H1 (cell line): ENCODE results near the gene TADA1. TPM values are rescaled to one million over a fixed set of nuclear protein-coding genes. Genes with fewer than 3 reads are reported as not detected.

Experiments used
- CTCF ChIA-PET: fragments of 300-600 bp; sonication (Branson Sonifier 250); formaldehyde crosslinking; loops from one replicate; lab custom pipeline; 2021; ENCODE audit not compliant: partially characterized antibody; lab: Charles Lee
- POLR2A ChIA-PET: fragments of 300-600 bp; sonication (Branson Sonifier 250); formaldehyde crosslinking; loops from one replicate; lab custom pipeline; 2021; ENCODE audit warnings: inconsistent platforms; ENCODE audit not compliant: partially characterized antibody; lab: Charles Lee
- DNase-seq, 2 experiments: peaks; one replicate each; pipeline versions ENCODE4 v3.0.0 to v3.0.0-alpha.2; 2010 to 2022; ENCODE audit warnings: low spot score in 2 of 2, low read depth in 1 of 2, mixed read lengths in 1 of 2
- FAIRE-seq: peaks from 2 replicates; lab custom pipeline; 2011; peaks lifted over from hg19 to GRCh38; lab: Jason Lieb, UNC
- H2AFZ ChIP-seq: 2 replicates; pipeline ENCODE4 v1.8.1; 2012; ENCODE audit warnings: low read length, inconsistent platforms
- H2AK5ac ChIP-seq: 2 replicates; pipeline ENCODE4 v1.6.1; 2013; ENCODE audit warnings: low read depth, low read length
- H2BK120ac ChIP-seq: replicated peaks from 2 replicates; pipeline ENCODE3; 2013; ENCODE audit warnings: low read depth, low read length, inconsistent platforms
- H2BK12ac ChIP-seq: 2 replicates; pipeline ENCODE4 v1.6.1; 2013; ENCODE audit warnings: low read depth, low read length
- H2BK15ac ChIP-seq: 2 replicates; pipeline ENCODE4 v1.6.1; 2013; ENCODE audit warnings: low read length
- H2BK20ac ChIP-seq: 2 replicates; pipeline ENCODE4 v1.6.1; 2013; ENCODE audit warnings: low read length
- H2BK5ac ChIP-seq: 2 replicates; pipeline ENCODE4 v1.6.1; 2013; ENCODE audit warnings: low read depth, low read length
- H3K14ac ChIP-seq: 2 replicates; pipeline ENCODE4 v1.6.1; 2013; ENCODE audit warnings: inconsistent platforms; ENCODE audit not compliant: insufficient read length
- H3K18ac ChIP-seq: 2 replicates; pipeline ENCODE4 v1.6.1; 2013; ENCODE audit warnings: low read length; ENCODE audit errors: extremely low read depth
- H3K23ac ChIP-seq: 2 replicates; pipeline ENCODE4 v1.6.1; 2013; ENCODE audit warnings: inconsistent platforms; ENCODE audit not compliant: insufficient read length
- H3K23me2 ChIP-seq: 2 replicates; pipeline ENCODE4 v1.6.1; 2013; ENCODE audit warnings: low read depth, low read length
- H3K27ac ChIP-seq: 2 replicates; pipeline ENCODE4 v1.6.1; 2011; ENCODE audit warnings: low read depth, low read length, inconsistent platforms
- H3K27me3 ChIP-seq, 4 experiments: replicated peaks in 1 of 4; 1 replicate in 1 of 4; 2 replicates in 3 of 4; pipeline versions ENCODE4 v1.6.1 to v1.8.1; 2011 to 2013; ENCODE audit warnings: low read length in 3 of 4, mild to moderate bottlenecking in 3 of 4, inconsistent platforms in 2 of 4, mixed read lengths in 2 of 4, moderate library complexity in 1 of 4; ENCODE audit not compliant: control insufficient read depth in 3 of 4, insufficient read depth in 3 of 4; ENCODE audit errors: extremely low read depth in 1 of 4
- H3K36me3 ChIP-seq, 4 experiments: 2 replicates each; pipeline versions ENCODE4 v1.6.1 to v1.8.1; 2011 to 2013; ENCODE audit warnings: mild to moderate bottlenecking in 4 of 4, low read length in 3 of 4, moderate library complexity in 2 of 4, control low read depth in 1 of 4, inconsistent platforms in 1 of 4; ENCODE audit not compliant: insufficient read depth in 4 of 4, control insufficient read depth in 2 of 4
- H3K4ac ChIP-seq: replicated peaks from 2 replicates; pipeline ENCODE3; 2013; ENCODE audit warnings: low read length, low read depth, mixed read lengths, inconsistent platforms; ENCODE audit not compliant: insufficient read length
- H3K4me1 ChIP-seq, 4 experiments: replicated peaks in 1 of 4; 1 replicate in 1 of 4; 2 replicates in 3 of 4; pipeline versions ENCODE4 v1.6.1 to v1.8.1; 2011 to 2013; ENCODE audit warnings: low read length in 3 of 4, inconsistent platforms in 2 of 4, mixed read lengths in 1 of 4; ENCODE audit not compliant: insufficient read depth in 4 of 4, control insufficient read depth in 3 of 4
- H3K4me2 ChIP-seq, 2 experiments: 2 replicates each; pipeline versions ENCODE4 v1.6.1 to v1.8.1; 2011 to 2013; ENCODE audit warnings: low read depth in 2 of 2, low read length in 2 of 2, control low read depth in 1 of 2, inconsistent platforms in 1 of 2, mild to moderate bottlenecking in 1 of 2; ENCODE audit not compliant: insufficient read depth in 1 of 2
- H3K4me3 ChIP-seq, 4 experiments: fragments of 200-600, 300-600 bp in 1 of 4; sonication (generic), shearing (Covaris generic), sonication (Bioruptor Twin) in 1 of 4; 2 replicates each; pipeline versions ENCODE4 v1.5.1 to v1.8.1; 2011 to 2016; ENCODE audit warnings: low read length in 4 of 4, low read depth in 3 of 4, control low read depth in 2 of 4, inconsistent platforms in 2 of 4, mild to moderate bottlenecking in 2 of 4, mixed read lengths in 1 of 4, moderate library complexity in 1 of 4; ENCODE audit not compliant: insufficient read depth in 2 of 4; ENCODE audit errors: extremely low read depth in 1 of 4
- H3K56ac ChIP-seq: replicated peaks from 2 replicates; pipeline ENCODE3; 2013; ENCODE audit warnings: low read depth, mild to moderate bottlenecking, mixed read lengths, low read length, inconsistent platforms; ENCODE audit not compliant: insufficient read length
- H3K79me1 ChIP-seq: 2 replicates; pipeline ENCODE4 v1.6.1; 2013; ENCODE audit warnings: low read depth, low read length, control low read depth
- H3K79me2 ChIP-seq, 2 experiments: 2 replicates each; pipeline versions ENCODE4 v1.6.1 to v1.8.1; 2012 to 2013; ENCODE audit warnings: low read length in 2 of 2, mild to moderate bottlenecking in 2 of 2, inconsistent platforms in 1 of 2; ENCODE audit not compliant: insufficient read depth in 2 of 2, control insufficient read depth in 1 of 2
- H3K9ac ChIP-seq, 4 experiments: replicated peaks in 1 of 4; 1 replicate in 1 of 4; 2 replicates in 3 of 4; pipeline versions ENCODE4 v1.6.1 to v1.8.1; 2011 to 2013; ENCODE audit warnings: low read depth in 3 of 4, low read length in 3 of 4, control low read depth in 2 of 4, mild to moderate bottlenecking in 2 of 4, moderate library complexity in 2 of 4, inconsistent platforms in 1 of 4; ENCODE audit errors: extremely low read depth in 1 of 4
- H3K9me3 ChIP-seq, 2 experiments: 2 replicates each; pipeline versions ENCODE4 v1.6.1 to v1.8.1; 2012 to 2013; ENCODE audit warnings: mild to moderate bottlenecking in 2 of 2, moderate library complexity in 2 of 2, control low read depth in 1 of 2, inconsistent platforms in 1 of 2, low read depth in 1 of 2, low read length in 1 of 2, mixed read lengths in 1 of 2; ENCODE audit not compliant: insufficient read depth in 2 of 2
- H4K20me1 ChIP-seq, 2 experiments: replicated peaks in 1 of 2; 2 replicates each; pipeline versions ENCODE3 to v1.8.1; 2011 to 2013; ENCODE audit warnings: inconsistent platforms in 2 of 2, low read length in 2 of 2, mild to moderate bottlenecking in 1 of 2; ENCODE audit not compliant: insufficient read depth in 2 of 2, control insufficient read depth in 1 of 2
- H4K5ac ChIP-seq: 2 replicates; pipeline ENCODE4 v1.6.1; 2013; ENCODE audit warnings: low read length, low read depth, mixed read lengths, inconsistent platforms; ENCODE audit not compliant: insufficient read length
- H4K8ac ChIP-seq: 2 replicates; pipeline ENCODE4 v1.8.0; 2013; ENCODE audit warnings: mild to moderate bottlenecking, moderate library complexity, low read length, inconsistent platforms; ENCODE audit not compliant: insufficient read depth; ENCODE audit errors: extremely low read depth
- H4K91ac ChIP-seq: replicated peaks from 2 replicates; pipeline ENCODE3; 2013; ENCODE audit warnings: low read length, mixed read lengths, inconsistent platforms; ENCODE audit not compliant: insufficient read length
- ASH2L ChIP-seq: fragments of 200-600, 300-600 bp; sonication (generic); IDR thresholded peaks from one replicate; pipeline ENCODE4 v1.7.1; 2017; ENCODE audit warnings: low read length
- CBX5 ChIP-seq: fragments of 300-800, 300-1000 bp; sonication (generic); IDR thresholded peaks from 2 replicates; pipeline ENCODE4 v1.7.1; 2016; ENCODE audit warnings: antibody characterized with exemption, low read length, low read depth
- EP300 ChIP-seq, 2 experiments: IDR thresholded peaks; 1 replicate in 1 of 2; 2 replicates in 1 of 2; pipeline ENCODE4 v1.6.1; 2011 to 2012; ENCODE audit warnings: low read depth in 2 of 2, low read length in 2 of 2, mild to moderate bottlenecking in 2 of 2, borderline replicate concordance in 1 of 2, inconsistent platforms in 1 of 2, moderate library complexity in 1 of 2
- JUND ChIP-seq: IDR thresholded peaks from 2 replicates; pipeline ENCODE4 v1.6.1; 2011; ENCODE audit warnings: mild to moderate bottlenecking, improper control_type of control experiment, low read length
- KDM4A ChIP-seq: IDR thresholded peaks from one replicate; pipeline ENCODE4 v1.7.1; 2012; ENCODE audit warnings: low read depth, mild to moderate bottlenecking, moderate library complexity, low read length, inconsistent platforms; ENCODE audit not compliant: severe bottlenecking
- KDM5A ChIP-seq: fragments of 200-600 bp; IDR thresholded peaks from 2 replicates; pipeline ENCODE4 v1.7.1; 2012; ENCODE audit warnings: mild to moderate bottlenecking, low read length, inconsistent platforms, mixed read lengths
- MAFK ChIP-seq: IDR thresholded peaks from 2 replicates; pipeline ENCODE4 v1.6.1; 2012; ENCODE audit warnings: low read depth, mild to moderate bottlenecking, improper control_type of control experiment, low read length
- NANOG ChIP-seq: IDR thresholded peaks from 2 replicates; pipeline ENCODE4 v1.6.1; 2011; ENCODE audit warnings: low read length, low read depth, mild to moderate bottlenecking, inconsistent platforms; ENCODE audit not compliant: insufficient read depth, poor library complexity, severe bottlenecking
- TEAD4 ChIP-seq: IDR thresholded peaks from 2 replicates; pipeline ENCODE4 v1.6.1; 2012; ENCODE audit warnings: low read depth, low read length, inconsistent platforms, mixed read lengths
- WGBS, 2 experiments: shearing (Covaris generic) in 1 of 2; methylation state at CpG; one replicate each; pipeline versions ENCODE4 v1.1.6 to v1.1.7; 2013 to 2015; ENCODE audit warnings: low lambda C conversion rate in 2 of 2, mixed read lengths in 2 of 2, inconsistent platforms in 1 of 2, low coverage in 1 of 2, missing lambda C conversion rate in 1 of 2; ENCODE audit not compliant: insufficient replicate concordance in 2 of 2, insufficient coverage in 1 of 2, insufficient read length in 1 of 2; ENCODE audit errors: extremely low coverage in 1 of 2, missing lambda C conversion rate in 1 of 2; 5-methylcytosine and 5-hydroxymethylcytosine counted together
- polyA plus RNA-seq, 7 experiments: library from polyadenylated mRNA; depleted of rRNA in 3 of 7; stranded (reverse) in 5 of 7; unstranded in 2 of 7; fragments of >200 nt in 5 of 7; fragments of 200-250 nt in 2 of 7; gene quantifications; 1 replicate in 5 of 7; 2 replicates in 1 of 7; 4 replicates in 1 of 7; pipeline versions ENCODE4 v1.2.1 to v1.2.3, GENCODE V29; 2011 to 2013; ENCODE audit warnings: missing spikeins in 2 of 7, mixed read lengths in 2 of 7
- total RNA-seq: library from RNA; stranded (reverse); fragmentation: NEBNext Ultra II Directional; extraction: Animal tissue kit (Norgen Biotek cat#: 25700); gene quantifications from 2 replicates; pipeline ENCODE4 v1.2.1, GENCODE V29; 2021
- TF ChIP-seq, protein P1 (sequence below): IDR thresholded peaks from 2 replicates; pipeline ENCODE4 v1.6.1; 2012; ENCODE audit warnings: inconsistent platforms

TADA1 gene
- total and polyA plus RNA-seq, 2 of the 8 experiments (the other 6 are each of a cell fraction or from before 2014, with no cell fraction given), result 21.1 to 23.6 TPM

DNA sequence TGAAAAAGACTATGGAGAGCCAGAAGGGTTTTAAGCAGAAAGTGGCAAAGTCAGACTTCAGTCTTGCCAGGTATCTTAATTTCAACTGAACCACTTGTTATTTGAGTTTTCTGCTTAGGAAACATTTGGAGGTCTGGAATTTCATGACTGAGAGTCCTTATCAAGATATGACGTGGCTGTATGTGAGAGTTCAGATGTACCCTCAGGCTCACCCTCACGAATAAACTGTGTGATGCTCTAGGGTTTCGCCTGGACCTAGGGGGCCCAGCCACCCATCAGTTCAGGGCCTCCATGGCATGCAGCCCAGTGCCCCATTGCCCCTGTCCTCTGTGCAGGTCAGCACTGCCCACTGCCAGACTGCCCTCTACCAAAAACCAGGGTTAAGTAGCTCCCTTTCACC is 30.6 kb upstream of the TADA1 start:
- H3K27ac ChIP-seq, result no peak overlapping the region

More for the DNA sequence above, 30.6 kb upstream of the TADA1 start:
- no peaks in the 10 kb centered on the region for H3K36me3 ChIP-seq
- H3K23me2 ChIP-seq, result no peaks in the 10 kb centered on the region
- H3K18ac ChIP-seq, result no peak overlapping the region
- no peak overlapping the region for H2AK5ac ChIP-seq
- no peak overlapping the region for H4K5ac ChIP-seq
- no peaks in the 10 kb centered on the region for H3K79me2 ChIP-seq
- CTCF ChIA-PET, result interaction anchor here (0.5 to 23.8 kb wide), 7 partner anchors 8 to 828 kb away, joined by 3 to 874 read pairs (median 5); no protein-coding TSS in a partner anchor
- no peak overlapping the region for H2BK20ac ChIP-seq
- H3K14ac ChIP-seq, result no peak overlapping the region
- TF ChIP-seq KDM4A (no peak), CBX5 (no peak), MAFK (no peak), JUND (no peak), KDM5A (no peak), EP300 (IDR thresholded peaks at IDR 0.05; ENCODE audit: borderline replicate concordance in 1 of 2, low read depth in 2 of 2, low read length in 2 of 2) (no peak), NANOG (no peak), ASH2L (no peak), TEAD4 (no peak)
- TF ChIP-seq, protein P1, sequence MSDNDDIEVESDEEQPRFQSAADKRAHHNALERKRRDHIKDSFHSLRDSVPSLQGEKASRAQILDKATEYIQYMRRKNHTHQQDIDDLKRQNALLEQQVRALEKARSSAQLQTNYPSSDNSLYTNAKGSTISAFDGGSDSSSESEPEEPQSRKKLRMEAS, result no peak
- TF ChIP-seq, all 59 proteins: peak for 0
- FAIRE-seq (no peak), DNase-seq (no peak)
- Histone ChIP-seq H2BK120ac (no peak overlapping the region), H3K56ac (no peak overlapping the region), H2BK5ac (no peak overlapping the region), H4K20me1 (no peaks in the 10 kb centered on the region), H3K4me3 (no peak overlapping the region), H3K4me1 (no peaks in the 10 kb centered on the region; a peak in 1 of 7 replicates), H3K4me2 (no peak overlapping the region), H3K4ac (no peak overlapping the region), H3K9me3 (peaks cover 2 to 6% of the 10 kb centered on the region in 2 experiments), H4K91ac (no peak overlapping the region), H2BK12ac (no peak overlapping the region), H3K79me1 (no peaks in the 10 kb centered on the region), H3K23ac (no peak overlapping the region), H4K8ac (no peak overlapping the region), H2BK15ac (no peak overlapping the region), H3K27me3 (no peaks in the 10 kb centered on the region; a peak in 1 of 7 replicates), H3K9ac (no peak overlapping the region), H2AFZ (no peak overlapping the region)
- POLR2A ChIA-PET, result interaction anchor here (1.0 kb wide), 1 partner anchor 9 kb away, joined by 3 read pairs; no protein-coding TSS in a partner anchor
- WGBS, 2 experiments, result 81% methylated on average over 3 of the region's 3 CpGs; no CpG with 5 or more reads in 1 of the 2 experiments
